Activated CD8-positive, alpha-beta memory T cell treated with anti-CD3 and anti-CD28 coated beads, Interleukin-2, amount 10 ng/mL, durations not matched to agents 7 days and 5 days (primary cell): ENCODE results near the gene UTF1. TPM values are rescaled to one million over a fixed set of nuclear protein-coding genes. Genes with fewer than 3 reads are reported as not detected.
"Not testable (repeated sequence)": the region's sequence is repeated elsewhere in the genome, so short reads cannot be mapped to it uniquely, and the experiment has no call there.

ENCODE experiments used
- ATAC-seq: fragments of 150-1000 bp; cut with Tn5 transposase; one replicate; pipeline ENCODE4 v1.10.0; 2021; ENCODE audit warnings: moderate library complexity
- CTCF ChIA-PET: fragments of 350-600 bp; sonication (Branson Sonifier 250); formaldehyde crosslinking; loops from one replicate; lab custom pipeline; 2021; ENCODE audit warnings: antibody characterized with exemption; lab: Charles Lee
- DNase-seq: peaks from one replicate; pipeline ENCODE4 v3.0.0-alpha.2; 2020
- H3K27ac Mint-ChIP-seq: one replicate; pipeline ENCODE4 v1.8.0; 2021; ENCODE audit warnings: mild to moderate bottlenecking, mixed read lengths
- H3K27me3 Mint-ChIP-seq: one replicate; pipeline ENCODE4 v1.8.0; 2021; ENCODE audit warnings: mixed read lengths
- H3K36me3 Mint-ChIP-seq: one replicate; pipeline ENCODE4 v1.8.0; 2021; ENCODE audit warnings: mild to moderate bottlenecking, mixed read lengths
- H3K4me1 Mint-ChIP-seq: one replicate; pipeline ENCODE4 v1.8.0; 2021; ENCODE audit warnings: mixed read lengths
- H3K4me3 Mint-ChIP-seq: one replicate; pipeline ENCODE4 v1.8.0; 2021; ENCODE audit warnings: mild to moderate bottlenecking, moderate library complexity, mixed read lengths
- H3K9me3 Mint-ChIP-seq: one replicate; pipeline ENCODE4 v1.8.0; 2022; ENCODE audit warnings: low read depth, mixed read lengths
- total RNA-seq, 2 experiments: library from RNA; stranded (reverse); gene quantifications; one replicate each; pipeline ENCODE4 v1.2.3, GENCODE V29; 2021

UTF1 gene
- total RNA-seq, 2 experiments from 2014 or later: not detected

- ATAC-seq: no peak
- Mint-ChIP-seq H3K27ac (no peak overlapping the region), H3K4me3 (no peak overlapping the region), H3K4me1 (no peaks in the 10 kb centered on the region), H3K27me3 (peaks cover 5% of the 10 kb centered on the region), H3K36me3 (no peaks in the 10 kb centered on the region), H3K9me3 (no peaks in the 10 kb centered on the region)
- CTCF ChIA-PET: no interaction called here
- DNase-seq: no peak
Measured at GRCh38 chr10:133218891-133219290, 11.1 kb upstream of the UTF1 start.

GRCh38 chr10:133219782-133220181 lies 10.2 kb upstream of the UTF1 start:
- CTCF ChIA-PET: no interaction called here
- no peak overlapping the region for H3K27ac Mint-ChIP-seq
- ATAC-seq: no peak
- no peaks in the 10 kb centered on the region for H3K9me3 Mint-ChIP-seq
- H3K4me1 Mint-ChIP-seq: no peaks in the 10 kb centered on the region
- no peaks in the 10 kb centered on the region for H3K36me3 Mint-ChIP-seq
- H3K4me3 Mint-ChIP-seq: no peak overlapping the region
- no peak for DNase-seq
- H3K27me3 Mint-ChIP-seq: peaks cover 5% of the 10 kb centered on the region

- CTCF ChIA-PET: no interaction called here
- Mint-ChIP-seq H3K4me1 (peaks cover 14% of the 10 kb centered on the region), H3K27ac (no peak overlapping the region), H3K4me3 (no peak overlapping the region), H3K9me3 (no peaks in the 10 kb centered on the region), H3K27me3 (peaks cover 9% of the 10 kb centered on the region), H3K36me3 (no peaks in the 10 kb centered on the region)
- DNase-seq (no peak), ATAC-seq (no peak)
Measured at GRCh38 chr10:133221331-133221730, 8.7 kb upstream of the UTF1 start.

GRCh38 chr10:133221756-133222155 lies 8.3 kb upstream of the UTF1 start:
- H3K9me3 Mint-ChIP-seq, H3K36me3 Mint-ChIP-seq, ATAC-seq, DNase-seq, H3K4me3 Mint-ChIP-seq, CTCF ChIA-PET, H3K27ac Mint-ChIP-seq: not testable (repeated sequence)
- peaks cover 18% of the 10 kb centered on the region for H3K4me1 Mint-ChIP-seq
- H3K27me3 Mint-ChIP-seq: peaks cover 13% of the 10 kb centered on the region

GRCh38 chr10:133224076-133224475 lies 5.9 kb upstream of the UTF1 start:
- CTCF ChIA-PET: no interaction called here
- no peak for ATAC-seq
- DNase-seq: no peak
- Mint-ChIP-seq H3K27ac (no peak overlapping the region), H3K4me1 (peaks cover 23% of the 10 kb centered on the region), H3K9me3 (no peaks in the 10 kb centered on the region), H3K4me3 (no peak overlapping the region), H3K36me3 (no peaks in the 10 kb centered on the region), H3K27me3 (peaks cover 29% of the 10 kb centered on the region)

- peak overlapping the region; percentile 79 for H3K27ac Mint-ChIP-seq
- DNase-seq: no peak
- no peaks in the 10 kb centered on the region for H3K9me3 Mint-ChIP-seq
- peaks cover 26% of the 10 kb centered on the region for H3K4me1 Mint-ChIP-seq
- no peak for ATAC-seq
- CTCF ChIA-PET: interaction anchor here (1.1 to 3.0 kb wide), 4 partner anchors 32 to 83 kb away, joined by 3 to 17 read pairs (median 4); no protein-coding TSS in a partner anchor
- H3K4me3 Mint-ChIP-seq: peak overlapping the region; percentile 58
- no peaks in the 10 kb centered on the region for H3K36me3 Mint-ChIP-seq
- peaks cover 34% of the 10 kb centered on the region for H3K27me3 Mint-ChIP-seq
Measured at GRCh38 chr10:133224756-133225372, 5.2 kb upstream of the UTF1 start.

- H3K27me3 Mint-ChIP-seq: peaks cover 34% of the 10 kb centered on the region
- ATAC-seq: peak; percentile 70
- peak overlapping the region; percentile 58 for H3K4me3 Mint-ChIP-seq
- CTCF ChIA-PET: interaction anchor here (1.1 to 3.0 kb wide), 4 partner anchors 31 to 82 kb away, joined by 3 to 17 read pairs (median 4); no protein-coding TSS in a partner anchor
- H3K4me1 Mint-ChIP-seq: peaks cover 26% of the 10 kb centered on the region
- peak; percentile 58 for DNase-seq
- H3K9me3 Mint-ChIP-seq: no peaks in the 10 kb centered on the region
- peak overlapping the region; percentile 79 for H3K27ac Mint-ChIP-seq
- H3K36me3 Mint-ChIP-seq: no peaks in the 10 kb centered on the region
Measured at GRCh38 chr10:133225707-133226191, 4.3 kb upstream of the UTF1 start.

- Mint-ChIP-seq H3K4me3 (peak overlapping the region; percentile 58), H3K4me1 (peaks cover 26% of the 10 kb centered on the region), H3K27me3 (peaks cover 32% of the 10 kb centered on the region), H3K27ac (peak overlapping the region; percentile 79), H3K9me3 (no peaks in the 10 kb centered on the region), H3K36me3 (no peaks in the 10 kb centered on the region)
- DNase-seq (peak; percentile 60), ATAC-seq (peak; percentile 55)
- CTCF ChIA-PET: interaction anchor here (0.6 to 3.0 kb wide), 5 partner anchors 31 to 89 kb away, joined by 3 to 17 read pairs (median 6); no protein-coding TSS in a partner anchor
Measured at GRCh38 chr10:133226251-133226808, 3.7 kb upstream of the UTF1 start.

GRCh38 chr10:133227256-133227655 lies 2.8 kb upstream of the UTF1 start:
- no peak overlapping the region for H3K27ac Mint-ChIP-seq
- H3K4me3 Mint-ChIP-seq: no peak overlapping the region
- H3K36me3 Mint-ChIP-seq: no peaks in the 10 kb centered on the region
- H3K9me3 Mint-ChIP-seq: no peaks in the 10 kb centered on the region
- CTCF ChIA-PET: interaction anchor here (2.0 to 3.0 kb wide), 2 partner anchors 48 to 84 kb away, joined by 6 to 17 read pairs; no protein-coding TSS in a partner anchor
- H3K4me1 Mint-ChIP-seq: peaks cover 26% of the 10 kb centered on the region
- DNase-seq (no peak), ATAC-seq (no peak)
- H3K27me3 Mint-ChIP-seq: peaks cover 40% of the 10 kb centered on the region

GRCh38 chr10:133229265-133230043 lies 563 bp upstream of the UTF1 start:
- H3K4me3 Mint-ChIP-seq: peak overlapping the region; percentile 28
- H3K36me3 Mint-ChIP-seq: no peaks in the 10 kb centered on the region
- H3K9me3 Mint-ChIP-seq: no peaks in the 10 kb centered on the region
- ATAC-seq (no peak), DNase-seq (no peak)
- peaks cover 26% of the 10 kb centered on the region for H3K4me1 Mint-ChIP-seq
- H3K27ac Mint-ChIP-seq: no peak overlapping the region
- CTCF ChIA-PET: no interaction called here
- H3K27me3 Mint-ChIP-seq: peaks cover 55% of the 10 kb centered on the region

GRCh38 chr10:133230387-133231195 lies 574 bp downstream of the UTF1 start:
- H3K4me3 Mint-ChIP-seq: no peak overlapping the region

GRCh38 chr10:133231244-133231945 lies 1.4 kb downstream of the UTF1 start:
- no peaks in the 10 kb centered on the region for H3K36me3 Mint-ChIP-seq
- peaks cover 60% of the 10 kb centered on the region for H3K27me3 Mint-ChIP-seq
- no peak for ATAC-seq
- no peak overlapping the region for H3K27ac Mint-ChIP-seq
- H3K4me3 Mint-ChIP-seq: no peak overlapping the region
- peaks cover 16% of the 10 kb centered on the region for H3K4me1 Mint-ChIP-seq
- no peaks in the 10 kb centered on the region for H3K9me3 Mint-ChIP-seq
- DNase-seq: no peak
- CTCF ChIA-PET: no interaction called here

More at GRCh38 chr10:133230387-133231195, 574 bp downstream of the UTF1 start:
- peaks cover 60% of the 10 kb centered on the region for H3K27me3 Mint-ChIP-seq
- ATAC-seq (no peak), DNase-seq (no peak)
- peaks cover 21% of the 10 kb centered on the region for H3K4me1 Mint-ChIP-seq
- H3K36me3 Mint-ChIP-seq: no peaks in the 10 kb centered on the region
- CTCF ChIA-PET: no interaction called here
- H3K9me3 Mint-ChIP-seq: no peaks in the 10 kb centered on the region
- no peak overlapping the region for H3K27ac Mint-ChIP-seq
